ENCODE measurements around the gene BUD31. TPM values are rescaled to one million over a fixed set of nuclear protein-coding genes. Genes with fewer than 3 reads are reported as not detected.
A peak's percentile ranks its signal among the peaks of the same experiment; 100 is the strongest.

BUD31 gene
- total and polyA plus RNA-seq, 9 of the 15 experiments (the other 6 are each of a cell fraction or from before 2014, with no cell fraction given): 105 to 342 (median 247) TPM

- TF ChIP-seq CTCFL (IDR thresholded peaks at IDR 0.05; ENCODE audit: borderline replicate concordance, insufficient read depth, low read depth, low read length, poor library complexity, severe bottlenecking): no peak
- no peak for TF ChIP-seq NUFIP1 (IDR thresholded peaks at IDR 0.05; ENCODE audit: partially characterized antibody)
- peak in 1 of 2 experiments; percentile 33; a peak in 1 of 4 replicates for TF ChIP-seq RCOR1 (IDR thresholded peaks at IDR 0.05; ENCODE audit: borderline replicate concordance in 1 of 2, low read depth in 2 of 2, low read length in 2 of 2)
- no peak for TF ChIP-seq ZZZ3 (IDR thresholded peaks at IDR 0.05)
- no peak for TF ChIP-seq TAF7 (tag; IDR thresholded peaks at IDR 0.05)
- TF ChIP-seq SPI1 (IDR thresholded peaks at IDR 0.05; ENCODE audit: borderline replicate concordance, low read depth, low read length): no peak
- TF ChIP-seq ZNF79 (CRISPR knock-in tag; IDR thresholded peaks at IDR 0.05; ENCODE audit: low read depth): no peak
- no peak for TF ChIP-seq ZSCAN29 (IDR thresholded peaks at IDR 0.05)
- TF ChIP-seq CBX1 (IDR thresholded peaks at IDR 0.05; ENCODE audit: low read depth): no peak
- TF ChIP-seq, protein P1, sequence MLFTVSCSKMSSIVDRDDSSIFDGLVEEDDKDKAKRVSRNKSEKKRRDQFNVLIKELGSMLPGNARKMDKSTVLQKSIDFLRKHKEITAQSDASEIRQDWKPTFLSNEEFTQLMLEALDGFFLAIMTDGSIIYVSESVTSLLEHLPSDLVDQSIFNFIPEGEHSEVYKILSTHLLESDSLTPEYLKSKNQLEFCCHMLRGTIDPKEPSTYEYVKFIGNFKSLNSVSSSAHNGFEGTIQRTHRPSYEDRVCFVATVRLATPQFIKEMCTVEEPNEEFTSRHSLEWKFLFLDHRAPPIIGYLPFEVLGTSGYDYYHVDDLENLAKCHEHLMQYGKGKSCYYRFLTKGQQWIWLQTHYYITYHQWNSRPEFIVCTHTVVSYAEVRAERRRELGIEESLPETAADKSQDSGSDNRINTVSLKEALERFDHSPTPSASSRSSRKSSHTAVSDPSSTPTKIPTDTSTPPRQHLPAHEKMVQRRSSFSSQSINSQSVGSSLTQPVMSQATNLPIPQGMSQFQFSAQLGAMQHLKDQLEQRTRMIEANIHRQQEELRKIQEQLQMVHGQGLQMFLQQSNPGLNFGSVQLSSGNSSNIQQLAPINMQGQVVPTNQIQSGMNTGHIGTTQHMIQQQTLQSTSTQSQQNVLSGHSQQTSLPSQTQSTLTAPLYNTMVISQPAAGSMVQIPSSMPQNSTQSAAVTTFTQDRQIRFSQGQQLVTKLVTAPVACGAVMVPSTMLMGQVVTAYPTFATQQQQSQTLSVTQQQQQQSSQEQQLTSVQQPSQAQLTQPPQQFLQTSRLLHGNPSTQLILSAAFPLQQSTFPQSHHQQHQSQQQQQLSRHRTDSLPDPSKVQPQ (CRISPR knock-in tag; IDR thresholded peaks at IDR 0.05; ENCODE audit: borderline replicate concordance): no peak
- TF ChIP-seq ZBED1 (IDR thresholded peaks at IDR 0.05): no peak
- no peak for TF ChIP-seq KAT8 (IDR thresholded peaks at IDR 0.05; ENCODE audit: low read depth)
- no peak for TF ChIP-seq STAT5A (IDR thresholded peaks at IDR 0.05; ENCODE audit: borderline replicate concordance, low read length)
- TF ChIP-seq CEBPB (tag; IDR thresholded peaks at IDR 0.05): no peak
- no peak for TF ChIP-seq MTF1 (CRISPR knock-in tag; IDR thresholded peaks at IDR 0.05; ENCODE audit: borderline replicate concordance)
- TF ChIP-seq ZNF232 (CRISPR knock-in tag; IDR thresholded peaks at IDR 0.05): no peak
- no peak for TF ChIP-seq L3MBTL2 (IDR thresholded peaks at IDR 0.05)
- TF ChIP-seq MIER1 (IDR thresholded peaks at IDR 0.05; ENCODE audit: low read depth): no peak
- TF ChIP-seq TEAD2 (tag; IDR thresholded peaks at IDR 0.05): no peak
- TF ChIP-seq, protein P2, sequence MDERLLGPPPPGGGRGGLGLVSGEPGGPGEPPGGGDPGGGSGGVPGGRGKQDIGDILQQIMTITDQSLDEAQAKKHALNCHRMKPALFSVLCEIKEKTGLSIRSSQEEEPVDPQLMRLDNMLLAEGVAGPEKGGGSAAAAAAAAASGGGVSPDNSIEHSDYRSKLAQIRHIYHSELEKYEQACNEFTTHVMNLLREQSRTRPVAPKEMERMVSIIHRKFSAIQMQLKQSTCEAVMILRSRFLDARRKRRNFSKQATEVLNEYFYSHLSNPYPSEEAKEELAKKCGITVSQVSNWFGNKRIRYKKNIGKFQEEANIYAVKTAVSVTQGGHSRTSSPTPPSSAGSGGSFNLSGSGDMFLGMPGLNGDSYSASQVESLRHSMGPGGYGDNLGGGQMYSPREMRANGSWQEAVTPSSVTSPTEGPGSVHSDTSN (CRISPR knock-in tag; IDR thresholded peaks at IDR 0.05; ENCODE audit: low read depth): no peak
- TF ChIP-seq, protein P2 (tag; conservative IDR thresholded peaks at IDR 0.05; ENCODE audit: low read depth): peak; percentile 50; the same call in 1 of the 2 replicates
- TF ChIP-seq ZNF134 (CRISPR knock-in tag; conservative IDR thresholded peaks at IDR 0.05): no peak
- no peak for TF ChIP-seq ZNF830 (CRISPR knock-in tag; IDR thresholded peaks at IDR 0.05)
Observed at GRCh38 chr7:99362801-99363200, 46.0 kb upstream of the BUD31 start (continued).
